ENCODE measurements around the gene RNF44. TPM values are rescaled to one million over a fixed set of nuclear protein-coding genes. Genes with fewer than 3 reads are reported as not detected.

RNF44 gene
- polyA plus RNA-seq, 4 donors = 13.5 to 56.9 (median 20.8) TPM

- Histone ChIP-seq H3K4me3 (ENCODE audit: low read depth in 1 of 3, low read length in 3 of 3) (peak overlapping the region in 2 of 3 donors; percentile 66 to 78), H3K36me3 (ENCODE audit: control insufficient read depth in 3 of 3, insufficient read depth in 2 of 3, low read depth in 1 of 3, low read length in 3 of 3) (peaks cover 0 to 33% (median 0%) of the 10 kb centered on the region in 3 donors), H3K27ac (ENCODE audit: low read depth in 1 of 3, low read length in 2 of 3) (peak overlapping the region; percentile 95 to 99 (median 98)), H3K27me3 (ENCODE audit: control insufficient read depth in 3 of 3, insufficient read depth in 3 of 3, low read length in 3 of 3) (no peaks in the 10 kb centered on the region), H3K4me1 (ENCODE audit: control insufficient read depth in 3 of 3, insufficient read depth in 2 of 3, low read depth in 1 of 3, low read length in 2 of 3) (peaks cover 0 to 79% (median 2%) of the 10 kb centered on the region in 3 donors), H3K9me3 (ENCODE audit: control insufficient read depth in 2 of 2, insufficient read depth in 1 of 2, low read depth in 1 of 2, low read length in 1 of 2) (no peaks in the 10 kb centered on the region)
- WGBS, 3 donors = 28 to 78% (median 55%) methylated on average over 7 of the region's 7 CpGs
- peak; percentile 35 to 48 for DNase-seq
- no peak for FAIRE-seq
Observed at GRCh38 chr5:176549871-176550270, 12.7 kb upstream of the RNF44 start.

GRCh38 chr5:176548967-176549444 lies 11.8 kb upstream of the RNF44 start, which contains the start of gene CDHR2:
Gene CDHR2, plus strand, starts transcription at chr5:176549342. Its CDS starts 16,011 bp downstream, at chr5:176565353.
- WGBS, 3 donors = 16 to 61% (median 53%) methylated on average over 17 to 18 of the region's 18 CpGs
- Histone ChIP-seq H3K36me3 (ENCODE audit: control insufficient read depth in 3 of 3, insufficient read depth in 2 of 3, low read depth in 1 of 3, low read length in 3 of 3) (peaks cover 0 to 29% (median 0%) of the 10 kb centered on the region in 3 donors), H3K9me3 (ENCODE audit: control insufficient read depth in 2 of 2, insufficient read depth in 1 of 2, low read depth in 1 of 2, low read length in 1 of 2) (no peaks in the 10 kb centered on the region), H3K27ac (ENCODE audit: low read depth in 1 of 3, low read length in 2 of 3) (peak within 1 kb of the TSS; percentile 95 to 99 (median 98)), H3K27me3 (ENCODE audit: control insufficient read depth in 3 of 3, insufficient read depth in 3 of 3, low read length in 3 of 3) (no peaks in the 10 kb centered on the region), H3K4me3 (ENCODE audit: low read depth in 1 of 3, low read length in 3 of 3) (peak within 1 kb of the TSS in 2 of 3 donors; percentile 66 to 78), H3K4me1 (ENCODE audit: control insufficient read depth in 3 of 3, insufficient read depth in 2 of 3, low read depth in 1 of 3, low read length in 2 of 3) (peaks cover 0 to 75% (median 2%) of the 10 kb centered on the region in 3 donors)
- DNase-seq = peak; percentile 87 to 93
- no peak for FAIRE-seq

GRCh38 chr5:176547802-176548201 lies 10.6 kb upstream of the RNF44 start:
- Histone ChIP-seq H3K27me3 (ENCODE audit: control insufficient read depth in 3 of 3, insufficient read depth in 3 of 3, low read length in 3 of 3) (no peaks in the 10 kb centered on the region), H3K27ac (ENCODE audit: low read depth in 1 of 3, low read length in 2 of 3) (peak overlapping the region; percentile 95 to 99 (median 98)), H3K4me1 (ENCODE audit: control insufficient read depth in 3 of 3, insufficient read depth in 2 of 3, low read depth in 1 of 3, low read length in 2 of 3) (peaks cover 0 to 65% (median 2%) of the 10 kb centered on the region in 3 donors), H3K4me3 (ENCODE audit: low read depth in 1 of 3, low read length in 3 of 3) (no peak overlapping the region), H3K9me3 (ENCODE audit: control insufficient read depth in 2 of 2, insufficient read depth in 1 of 2, low read depth in 1 of 2, low read length in 1 of 2) (no peaks in the 10 kb centered on the region), H3K36me3 (ENCODE audit: control insufficient read depth in 3 of 3, insufficient read depth in 2 of 3, low read depth in 1 of 3, low read length in 3 of 3) (peaks cover 0 to 20% (median 0%) of the 10 kb centered on the region in 3 donors)
- DNase-seq (peak; percentile 95 to 98), FAIRE-seq (no peak)
- 22 to 58% (median 40%) methylated on average over 8 of the region's 8 CpGs for WGBS, 3 donors

- 15 to 57% (median 45%) methylated on average over 13 of the region's 13 CpGs for WGBS, 3 donors
- FAIRE-seq (no peak), DNase-seq (peak; percentile 96 to 98)
- Histone ChIP-seq H3K9me3 (ENCODE audit: control insufficient read depth in 2 of 2, insufficient read depth in 1 of 2, low read depth in 1 of 2, low read length in 1 of 2) (no peaks in the 10 kb centered on the region), H3K4me1 (ENCODE audit: control insufficient read depth in 3 of 3, insufficient read depth in 2 of 3, low read depth in 1 of 3, low read length in 2 of 3) (peaks cover 3 to 69% (median 7%) of the 10 kb centered on the region in 3 donors), H3K4me3 (ENCODE audit: low read depth in 1 of 3, low read length in 3 of 3) (peak overlapping the region in 2 of 3 donors; percentile 12 to 51), H3K36me3 (ENCODE audit: control insufficient read depth in 3 of 3, insufficient read depth in 2 of 3, low read depth in 1 of 3, low read length in 3 of 3) (peaks cover 0 to 10% (median 0%) of the 10 kb centered on the region in 3 donors), H3K27me3 (ENCODE audit: control insufficient read depth in 3 of 3, insufficient read depth in 3 of 3, low read length in 3 of 3) (no peaks in the 10 kb centered on the region), H3K27ac (ENCODE audit: low read depth in 1 of 3, low read length in 2 of 3) (peak overlapping the region; percentile 98 to 99 (median 99))
Observed at GRCh38 chr5:176545737-176546509, 8.7 kb upstream of the RNF44 start.

GRCh38 chr5:176545388-176545736 lies 8.2 kb upstream of the RNF44 start:
- peak overlapping the region; percentile 98 to 99 (median 99) for H3K27ac ChIP-seq (ENCODE audit: low read depth in 1 of 3, low read length in 2 of 3)
- FAIRE-seq = no peak
- H3K4me3 ChIP-seq (ENCODE audit: low read depth in 1 of 3, low read length in 3 of 3) = peak overlapping the region in 2 of 3 donors; percentile 22 to 51
- H3K27me3 ChIP-seq (ENCODE audit: control insufficient read depth in 3 of 3, insufficient read depth in 3 of 3, low read length in 3 of 3) = no peaks in the 10 kb centered on the region
- H3K36me3 ChIP-seq (ENCODE audit: control insufficient read depth in 3 of 3, insufficient read depth in 2 of 3, low read depth in 1 of 3, low read length in 3 of 3) = peaks cover 0 to 5% (median 0%) of the 10 kb centered on the region in 3 donors
- H3K4me1 ChIP-seq (ENCODE audit: control insufficient read depth in 3 of 3, insufficient read depth in 2 of 3, low read depth in 1 of 3, low read length in 2 of 3) = peaks cover 3 to 66% (median 7%) of the 10 kb centered on the region in 3 donors
- no peaks in the 10 kb centered on the region for H3K9me3 ChIP-seq (ENCODE audit: control insufficient read depth in 2 of 2, insufficient read depth in 1 of 2, low read depth in 1 of 2, low read length in 1 of 2)
- 38 to 75% (median 67%) methylated on average over 6 of the region's 6 CpGs for WGBS, 3 donors
- DNase-seq = no peak

- 0% methylated on average over 47 to 63 of the region's 63 CpGs for WGBS, 3 donors
- FAIRE-seq = no peak
- Histone ChIP-seq H3K27me3 (ENCODE audit: control insufficient read depth in 3 of 3, insufficient read depth in 3 of 3, low read length in 3 of 3) (no peaks in the 10 kb centered on the region), H3K27ac (ENCODE audit: low read depth in 1 of 3, low read length in 2 of 3) (peak overlapping the region; percentile 98 to 99 (median 99)), H3K4me1 (ENCODE audit: control insufficient read depth in 3 of 3, insufficient read depth in 2 of 3, low read depth in 1 of 3, low read length in 2 of 3) (peaks cover 3 to 53% (median 7%) of the 10 kb centered on the region in 3 donors), H3K9me3 (ENCODE audit: control insufficient read depth in 2 of 2, insufficient read depth in 1 of 2, low read depth in 1 of 2, low read length in 1 of 2) (no peaks in the 10 kb centered on the region), H3K4me3 (ENCODE audit: low read depth in 1 of 3, low read length in 3 of 3) (peak overlapping the region; percentile 58 to 90 (median 76)), H3K36me3 (ENCODE audit: control insufficient read depth in 3 of 3, insufficient read depth in 2 of 3, low read depth in 1 of 3, low read length in 3 of 3) (peaks cover 0 to 3% (median 0%) of the 10 kb centered on the region in 3 donors)
- peak; percentile 90 to 95 for DNase-seq
Observed at GRCh38 chr5:176543428-176544182, 6.4 kb upstream of the RNF44 start.

- 0 to 1% (median 1%) methylated on average over 60 to 110 of the region's 110 CpGs for WGBS, 3 donors
- FAIRE-seq (no peak), DNase-seq (peak; percentile 46 to 70)
- H3K9me3 ChIP-seq (ENCODE audit: control insufficient read depth in 2 of 2, insufficient read depth in 1 of 2, low read depth in 1 of 2, low read length in 1 of 2) = no peaks in the 10 kb centered on the region
- H3K4me3 ChIP-seq (ENCODE audit: low read depth in 1 of 3, low read length in 3 of 3) = peak overlapping the region; percentile 58 to 90 (median 76)
- peaks cover 0 to 3% (median 0%) of the 10 kb centered on the region in 3 donors for H3K36me3 ChIP-seq (ENCODE audit: control insufficient read depth in 3 of 3, insufficient read depth in 2 of 3, low read depth in 1 of 3, low read length in 3 of 3)
- H3K27ac ChIP-seq (ENCODE audit: low read depth in 1 of 3, low read length in 2 of 3) = peak overlapping the region; percentile 81 to 99 (median 98)
- H3K27me3 ChIP-seq (ENCODE audit: control insufficient read depth in 3 of 3, insufficient read depth in 3 of 3, low read length in 3 of 3) = no peaks in the 10 kb centered on the region
- peaks cover 3 to 50% (median 7%) of the 10 kb centered on the region in 3 donors for H3K4me1 ChIP-seq (ENCODE audit: control insufficient read depth in 3 of 3, insufficient read depth in 2 of 3, low read depth in 1 of 3, low read length in 2 of 3)
Observed at GRCh38 chr5:176542596-176543427, 5.6 kb upstream of the RNF44 start.
